HUES64 (cell line): ENCODE data around the gene PHF13.

Experiments
- H3K27ac ChIP-seq: 2 replicates; pipeline ENCODE4 v1.7.0; 2013; ENCODE audit warnings: low read depth, low read length, inconsistent platforms
- H3K27me3 ChIP-seq: 2 replicates; pipeline ENCODE4 v1.6.1; 2013; ENCODE audit warnings: mild to moderate bottlenecking, low read length; ENCODE audit not compliant: insufficient read depth
- H3K36me3 ChIP-seq: 2 replicates; pipeline ENCODE4 v1.6.1; 2013; ENCODE audit warnings: mild to moderate bottlenecking, low read length; ENCODE audit not compliant: insufficient read depth
- H3K4me1 ChIP-seq: 2 replicates; pipeline ENCODE4 v1.6.1; 2013; ENCODE audit warnings: mild to moderate bottlenecking, low read length, moderate library complexity; ENCODE audit not compliant: insufficient read depth
- H3K4me3 ChIP-seq: 2 replicates; pipeline ENCODE4 v1.5.1; 2013; ENCODE audit warnings: mild to moderate bottlenecking, low read length, moderate library complexity
- H3K9ac ChIP-seq: 2 replicates; pipeline ENCODE4 v1.6.1; 2013; ENCODE audit warnings: mild to moderate bottlenecking, low read depth, low read length
- H3K9me3 ChIP-seq: 2 replicates; pipeline ENCODE4 v1.6.1; 2013; ENCODE audit warnings: low read depth, low read length; ENCODE audit not compliant: insufficient read depth
- WGBS: fragments of 150-250, 120-280 bp; methylation state at CpG from one replicate; pipeline ENCODE4 v1.1.7; 2013; ENCODE audit warnings: missing lambda C conversion rate; 5-methylcytosine and 5-hydroxymethylcytosine counted together

Gene PHF13

GRCh38 chr1:6603915-6604558 lies 9.5 kb upstream of the PHF13 start:
- Histone ChIP-seq H3K36me3 (peaks cover 6% of the 10 kb centered on the region), H3K4me3 (peak overlapping the region; percentile 97), H3K4me1 (peaks cover 22% of the 10 kb centered on the region; the same call in 1 of the 2 replicates), H3K9me3 (no peaks in the 10 kb centered on the region), H3K27ac (peak overlapping the region; percentile 87), H3K27me3 (no peaks in the 10 kb centered on the region), H3K9ac (peak overlapping the region; percentile 76)
- 18% methylated on average over 19 of the region's 19 CpGs for WGBS

DNA sequence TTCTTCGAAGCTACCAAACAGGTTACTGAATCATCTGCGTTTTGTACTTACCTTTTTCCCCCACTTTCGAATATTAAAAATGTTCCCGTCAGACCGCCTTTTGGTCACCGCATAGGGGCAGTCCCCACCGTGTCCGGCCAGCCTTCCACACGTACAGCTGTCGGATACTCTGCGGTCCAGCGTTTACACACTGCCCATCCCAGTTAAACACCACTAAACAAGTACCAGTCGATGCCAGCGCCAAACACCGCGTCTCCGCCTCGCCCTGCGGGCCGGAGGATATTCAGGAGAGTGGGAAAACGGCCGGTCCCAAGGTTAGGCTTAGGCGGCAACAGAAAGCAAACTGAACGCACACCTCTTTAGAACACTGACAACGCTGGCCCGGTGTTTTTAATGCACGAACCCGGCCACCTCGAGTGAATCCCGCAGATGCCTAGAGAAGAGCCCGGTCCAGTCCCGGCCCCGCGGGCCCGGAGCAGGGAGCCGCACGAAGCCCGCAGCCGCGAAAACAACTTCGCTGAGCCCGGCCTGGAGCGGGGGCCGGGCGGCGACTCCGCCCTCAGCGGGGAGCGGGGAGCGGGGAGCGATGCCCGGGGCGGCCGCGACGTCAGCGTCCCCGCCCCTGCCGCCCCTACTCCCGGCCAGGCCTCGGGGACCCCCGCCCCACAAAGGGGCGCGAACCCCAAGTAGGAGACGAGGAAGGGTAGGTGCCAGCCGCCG lies 730 bp upstream of the PHF13 start:
- Histone ChIP-seq H3K9ac (peak overlapping the region; percentile 35), H3K9me3 (no peaks in the 10 kb centered on the region), H3K36me3 (peaks cover 13% of the 10 kb centered on the region), H3K4me1 (no peaks in the 10 kb centered on the region; the same call in none of the 2 replicates), H3K27ac (peak overlapping the region; percentile 83; the same call in 1 of the 2 replicates), H3K4me3 (peak overlapping the region; percentile 75), H3K27me3 (peaks cover 10% of the 10 kb centered on the region)
- WGBS, result 2% methylated on average over 67 of the region's 67 CpGs

DNA sequence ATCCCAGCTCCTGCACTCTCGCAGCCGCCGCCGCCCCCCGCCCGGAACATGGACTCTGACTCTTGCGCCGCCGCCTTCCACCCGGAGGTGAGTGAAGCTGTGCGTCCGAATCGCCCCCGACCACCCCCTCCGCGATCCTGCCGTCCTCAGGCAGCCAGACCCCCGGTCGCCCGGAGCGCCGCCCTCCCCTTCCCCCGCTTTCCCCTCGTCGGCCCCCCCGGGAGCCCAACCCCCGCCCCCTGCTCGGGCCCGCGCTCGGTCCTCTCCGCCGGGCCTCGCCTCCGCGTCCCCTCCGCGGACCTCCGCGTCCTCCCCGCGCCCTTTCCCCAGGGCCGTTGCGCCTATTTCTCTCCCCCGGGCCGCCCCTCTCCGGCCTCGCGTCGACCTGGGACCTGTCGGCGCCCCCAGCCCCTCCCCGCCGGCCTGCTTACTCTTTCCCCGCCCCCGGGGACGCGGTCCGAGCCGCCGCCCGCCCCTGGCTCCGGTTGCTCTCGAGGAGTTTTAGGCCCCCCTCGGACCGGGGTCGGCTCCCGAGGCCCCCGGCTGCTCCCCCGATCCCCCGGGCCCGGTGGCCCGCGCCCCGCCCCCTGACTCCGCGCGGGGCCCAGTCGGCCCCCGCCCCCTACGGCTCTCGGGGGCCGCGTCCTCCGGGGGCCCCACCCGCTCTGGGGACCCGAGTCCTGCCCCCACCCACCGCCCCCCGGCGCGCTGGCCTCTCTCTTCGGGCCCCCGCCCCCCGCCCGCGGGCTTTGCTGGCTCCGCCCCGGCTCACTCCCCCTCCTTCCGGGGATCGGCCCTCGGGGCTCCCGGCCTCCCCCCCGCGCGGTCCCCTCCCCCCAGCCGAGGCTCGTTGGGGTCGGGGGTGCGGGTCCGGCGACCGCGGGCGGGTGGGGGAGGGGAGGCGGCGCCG lies 743 bp downstream of the PHF13 start:
- WGBS, result under 1% methylated on average over 79 of the region's 117 CpGs
- peaks cover 10% of the 10 kb centered on the region for H3K27me3 ChIP-seq
- H3K9ac ChIP-seq, result peak overlapping the region; percentile 78
- peak overlapping the region; percentile 84 for H3K4me3 ChIP-seq
- H3K4me1 ChIP-seq, result no peaks in the 10 kb centered on the region; the same call in none of the 2 replicates
- H3K9me3 ChIP-seq, result no peaks in the 10 kb centered on the region
- H3K27ac ChIP-seq, result peak overlapping the region; percentile 91
- H3K36me3 ChIP-seq, result peaks cover 27% of the 10 kb centered on the region

- H3K36me3 ChIP-seq, result peaks cover 36% of the 10 kb centered on the region
- 1% methylated on average over 78 of the region's 82 CpGs for WGBS
- H3K27ac ChIP-seq, result peak overlapping the region; percentile 55; the same call in 1 of the 2 replicates
- peak overlapping the region; percentile 73 for H3K9ac ChIP-seq
- H3K27me3 ChIP-seq, result peaks cover 10% of the 10 kb centered on the region
- no peaks in the 10 kb centered on the region for H3K9me3 ChIP-seq
- H3K4me1 ChIP-seq, result no peaks in the 10 kb centered on the region; the same call in 1 of the 2 replicates
- H3K4me3 ChIP-seq, result peak overlapping the region; percentile 84
Observed at GRCh38 chr1:6614929-6615785, 1.6 kb downstream of the PHF13 start.

GRCh38 chr1:6619045-6619444 lies 5.5 kb downstream of the PHF13 start:
- H3K36me3 ChIP-seq, result peaks cover 74% of the 10 kb centered on the region
- 95% methylated on average over 4 of the region's 4 CpGs for WGBS

DNA sequence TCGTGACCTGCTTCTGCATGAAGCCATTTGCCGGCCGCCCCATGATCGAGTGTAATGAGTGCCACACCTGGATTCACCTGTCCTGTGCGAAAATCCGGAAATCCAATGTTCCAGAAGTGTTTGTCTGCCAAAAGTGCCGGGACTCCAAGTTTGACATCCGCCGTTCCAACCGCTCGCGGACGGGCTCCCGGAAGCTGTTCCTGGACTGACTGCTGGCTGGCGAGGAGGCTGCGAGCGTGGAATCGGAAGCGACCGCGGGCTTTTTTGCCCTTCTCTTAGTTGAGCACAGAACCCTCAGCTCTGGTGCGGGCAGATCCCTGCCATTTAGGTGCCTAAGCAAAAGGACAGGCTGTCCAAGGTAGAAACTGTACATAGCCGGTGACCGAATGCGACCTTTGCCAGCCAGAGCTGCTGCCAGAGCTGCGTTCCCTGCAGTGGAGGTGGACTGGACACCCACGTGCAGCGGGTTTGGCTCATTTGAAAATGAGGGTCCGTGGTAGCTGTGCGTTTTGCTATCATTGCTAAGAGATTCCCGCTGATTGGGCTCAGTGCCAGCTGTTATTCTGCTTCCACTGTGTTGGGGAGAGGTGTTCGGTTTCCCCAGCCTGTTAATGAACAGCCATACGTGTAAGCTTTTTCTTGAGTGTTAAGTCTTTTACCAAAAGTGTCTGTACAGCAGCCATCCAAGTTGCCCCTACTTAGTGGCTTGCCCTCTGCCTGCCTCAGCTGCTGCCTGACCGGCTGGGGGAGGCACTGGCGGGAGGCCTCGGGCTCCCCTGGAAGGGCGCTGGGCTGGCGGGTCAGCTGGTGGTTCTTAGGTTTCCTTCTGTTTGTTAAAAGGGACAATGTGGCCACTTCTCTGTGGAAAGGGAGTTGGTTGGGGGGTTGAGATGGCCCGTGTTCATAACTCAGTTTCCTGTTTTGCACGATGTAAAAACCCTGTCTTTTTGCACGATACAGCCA lies 8.2 kb downstream of the PHF13 start:
- 0 out of 2 replicates have a peak, but pooled peaks cover 2% of the 10 kb centered on the region for H3K4me1 ChIP-seq
- no peak overlapping the region for H3K4me3 ChIP-seq
- no peaks in the 10 kb centered on the region for H3K9me3 ChIP-seq
- H3K9ac ChIP-seq, result no peak overlapping the region
- peaks cover 71% of the 10 kb centered on the region for H3K36me3 ChIP-seq
- no peak overlapping the region for H3K27ac ChIP-seq
- H3K27me3 ChIP-seq, result no peaks in the 10 kb centered on the region
- 95% methylated on average over 41 of the region's 41 CpGs for WGBS

More at GRCh38 chr1:6619045-6619444, 5.5 kb downstream of the PHF13 start:
- no peak overlapping the region for H3K4me3 ChIP-seq
- no peaks in the 10 kb centered on the region for H3K27me3 ChIP-seq
- no peaks in the 10 kb centered on the region for H3K9me3 ChIP-seq
- no peak overlapping the region for H3K27ac ChIP-seq
- H3K4me1 ChIP-seq, result 0 out of 2 replicates have a peak, but pooled peaks cover 1% of the 10 kb centered on the region
- no peak overlapping the region for H3K9ac ChIP-seq

GRCh38 chr1:6622396-6623152 lies 9.0 kb downstream of the PHF13 start:
- Histone ChIP-seq H3K4me3 (no peak overlapping the region), H3K9me3 (no peaks in the 10 kb centered on the region), H3K27me3 (no peaks in the 10 kb centered on the region), H3K9ac (no peak overlapping the region), H3K4me1 (0 out of 2 replicates have a peak, but pooled peaks cover 2% of the 10 kb centered on the region), H3K27ac (no peak overlapping the region), H3K36me3 (peaks cover 71% of the 10 kb centered on the region)
- WGBS, result 93% methylated on average over 10 of the region's 10 CpGs

GRCh38 chr1:6623269-6623965 lies 9.9 kb downstream of the PHF13 start:
- Histone ChIP-seq H3K9ac (no peak overlapping the region), H3K36me3 (peaks cover 71% of the 10 kb centered on the region), H3K27me3 (no peaks in the 10 kb centered on the region), H3K27ac (no peak overlapping the region), H3K9me3 (no peaks in the 10 kb centered on the region), H3K4me1 (0 out of 2 replicates have a peak, but pooled peaks cover 2% of the 10 kb centered on the region), H3K4me3 (no peak overlapping the region)
- WGBS, result 93% methylated on average over 14 of the region's 14 CpGs
